H1 (cell line): Measurements from ENCODE around the gene CFAP100. TPM values are rescaled to one million over a fixed set of nuclear protein-coding genes. Genes with fewer than 3 reads are reported as not detected.
A peak's percentile ranks its signal among the peaks of the same experiment; 100 is the strongest.

ENCODE experiments used
- CTCF ChIA-PET: fragments of 300-600 bp; sonication (Branson Sonifier 250); formaldehyde crosslinking; loops from one replicate; lab custom pipeline; 2021; ENCODE audit not compliant: partially characterized antibody; lab: Charles Lee
- POLR2A ChIA-PET: fragments of 300-600 bp; sonication (Branson Sonifier 250); formaldehyde crosslinking; loops from one replicate; lab custom pipeline; 2021; ENCODE audit warnings: inconsistent platforms; ENCODE audit not compliant: partially characterized antibody; lab: Charles Lee
- DNase-seq, 2 experiments: peaks; one replicate each; pipeline versions ENCODE4 v3.0.0 to v3.0.0-alpha.2; 2010 to 2022; ENCODE audit warnings: low spot score in 2 of 2, low read depth in 1 of 2, mixed read lengths in 1 of 2
- FAIRE-seq: peaks from 2 replicates; lab custom pipeline; 2011; peaks lifted over from hg19 to GRCh38; lab: Jason Lieb, UNC
- H2AFZ ChIP-seq: 2 replicates; pipeline ENCODE4 v1.8.1; 2012; ENCODE audit warnings: low read length, inconsistent platforms
- H2AK5ac ChIP-seq: 2 replicates; pipeline ENCODE4 v1.6.1; 2013; ENCODE audit warnings: low read depth, low read length
- H2BK120ac ChIP-seq: replicated peaks from 2 replicates; pipeline ENCODE3; 2013; ENCODE audit warnings: low read depth, low read length, inconsistent platforms
- H2BK12ac ChIP-seq: 2 replicates; pipeline ENCODE4 v1.6.1; 2013; ENCODE audit warnings: low read depth, low read length
- H2BK15ac ChIP-seq: 2 replicates; pipeline ENCODE4 v1.6.1; 2013; ENCODE audit warnings: low read length
- H2BK20ac ChIP-seq: 2 replicates; pipeline ENCODE4 v1.6.1; 2013; ENCODE audit warnings: low read length
- H2BK5ac ChIP-seq: 2 replicates; pipeline ENCODE4 v1.6.1; 2013; ENCODE audit warnings: low read depth, low read length
- H3K14ac ChIP-seq: 2 replicates; pipeline ENCODE4 v1.6.1; 2013; ENCODE audit warnings: inconsistent platforms; ENCODE audit not compliant: insufficient read length
- H3K18ac ChIP-seq: 2 replicates; pipeline ENCODE4 v1.6.1; 2013; ENCODE audit warnings: low read length; ENCODE audit errors: extremely low read depth
- H3K23ac ChIP-seq: 2 replicates; pipeline ENCODE4 v1.6.1; 2013; ENCODE audit warnings: inconsistent platforms; ENCODE audit not compliant: insufficient read length
- H3K23me2 ChIP-seq: 2 replicates; pipeline ENCODE4 v1.6.1; 2013; ENCODE audit warnings: low read depth, low read length
- H3K27ac ChIP-seq: 2 replicates; pipeline ENCODE4 v1.6.1; 2011; ENCODE audit warnings: low read depth, low read length, inconsistent platforms
- H3K27me3 ChIP-seq, 4 experiments: replicated peaks in 1 of 4; 1 replicate in 1 of 4; 2 replicates in 3 of 4; pipeline versions ENCODE4 v1.6.1 to v1.8.1; 2011 to 2013; ENCODE audit warnings: low read length in 3 of 4, mild to moderate bottlenecking in 3 of 4, inconsistent platforms in 2 of 4, mixed read lengths in 2 of 4, moderate library complexity in 1 of 4; ENCODE audit not compliant: control insufficient read depth in 3 of 4, insufficient read depth in 3 of 4; ENCODE audit errors: extremely low read depth in 1 of 4
- H3K36me3 ChIP-seq, 4 experiments: 2 replicates each; pipeline versions ENCODE4 v1.6.1 to v1.8.1; 2011 to 2013; ENCODE audit warnings: mild to moderate bottlenecking in 4 of 4, low read length in 3 of 4, moderate library complexity in 2 of 4, control low read depth in 1 of 4, inconsistent platforms in 1 of 4; ENCODE audit not compliant: insufficient read depth in 4 of 4, control insufficient read depth in 2 of 4
- H3K4ac ChIP-seq: replicated peaks from 2 replicates; pipeline ENCODE3; 2013; ENCODE audit warnings: low read length, low read depth, mixed read lengths, inconsistent platforms; ENCODE audit not compliant: insufficient read length
- H3K4me1 ChIP-seq, 4 experiments: replicated peaks in 1 of 4; 1 replicate in 1 of 4; 2 replicates in 3 of 4; pipeline versions ENCODE4 v1.6.1 to v1.8.1; 2011 to 2013; ENCODE audit warnings: low read length in 3 of 4, inconsistent platforms in 2 of 4, mixed read lengths in 1 of 4; ENCODE audit not compliant: insufficient read depth in 4 of 4, control insufficient read depth in 3 of 4
- H3K4me2 ChIP-seq, 2 experiments: 2 replicates each; pipeline versions ENCODE4 v1.6.1 to v1.8.1; 2011 to 2013; ENCODE audit warnings: low read depth in 2 of 2, low read length in 2 of 2, control low read depth in 1 of 2, inconsistent platforms in 1 of 2, mild to moderate bottlenecking in 1 of 2; ENCODE audit not compliant: insufficient read depth in 1 of 2
- H3K4me3 ChIP-seq, 4 experiments: fragments of 200-600, 300-600 bp in 1 of 4; sonication (generic), shearing (Covaris generic), sonication (Bioruptor Twin) in 1 of 4; 2 replicates each; pipeline versions ENCODE4 v1.5.1 to v1.8.1; 2011 to 2016; ENCODE audit warnings: low read length in 4 of 4, low read depth in 3 of 4, control low read depth in 2 of 4, inconsistent platforms in 2 of 4, mild to moderate bottlenecking in 2 of 4, mixed read lengths in 1 of 4, moderate library complexity in 1 of 4; ENCODE audit not compliant: insufficient read depth in 2 of 4; ENCODE audit errors: extremely low read depth in 1 of 4
- H3K56ac ChIP-seq: replicated peaks from 2 replicates; pipeline ENCODE3; 2013; ENCODE audit warnings: low read depth, mild to moderate bottlenecking, mixed read lengths, low read length, inconsistent platforms; ENCODE audit not compliant: insufficient read length
- H3K79me1 ChIP-seq: 2 replicates; pipeline ENCODE4 v1.6.1; 2013; ENCODE audit warnings: low read depth, low read length, control low read depth
- H3K79me2 ChIP-seq, 2 experiments: 2 replicates each; pipeline versions ENCODE4 v1.6.1 to v1.8.1; 2012 to 2013; ENCODE audit warnings: low read length in 2 of 2, mild to moderate bottlenecking in 2 of 2, inconsistent platforms in 1 of 2; ENCODE audit not compliant: insufficient read depth in 2 of 2, control insufficient read depth in 1 of 2
- H3K9ac ChIP-seq, 4 experiments: replicated peaks in 1 of 4; 1 replicate in 1 of 4; 2 replicates in 3 of 4; pipeline versions ENCODE4 v1.6.1 to v1.8.1; 2011 to 2013; ENCODE audit warnings: low read depth in 3 of 4, low read length in 3 of 4, control low read depth in 2 of 4, mild to moderate bottlenecking in 2 of 4, moderate library complexity in 2 of 4, inconsistent platforms in 1 of 4; ENCODE audit errors: extremely low read depth in 1 of 4
- H3K9me3 ChIP-seq, 2 experiments: 2 replicates each; pipeline versions ENCODE4 v1.6.1 to v1.8.1; 2012 to 2013; ENCODE audit warnings: mild to moderate bottlenecking in 2 of 2, moderate library complexity in 2 of 2, control low read depth in 1 of 2, inconsistent platforms in 1 of 2, low read depth in 1 of 2, low read length in 1 of 2, mixed read lengths in 1 of 2; ENCODE audit not compliant: insufficient read depth in 2 of 2
- H4K20me1 ChIP-seq, 2 experiments: replicated peaks in 1 of 2; 2 replicates each; pipeline versions ENCODE3 to v1.8.1; 2011 to 2013; ENCODE audit warnings: inconsistent platforms in 2 of 2, low read length in 2 of 2, mild to moderate bottlenecking in 1 of 2; ENCODE audit not compliant: insufficient read depth in 2 of 2, control insufficient read depth in 1 of 2
- H4K5ac ChIP-seq: 2 replicates; pipeline ENCODE4 v1.6.1; 2013; ENCODE audit warnings: low read length, low read depth, mixed read lengths, inconsistent platforms; ENCODE audit not compliant: insufficient read length
- H4K8ac ChIP-seq: 2 replicates; pipeline ENCODE4 v1.8.0; 2013; ENCODE audit warnings: mild to moderate bottlenecking, moderate library complexity, low read length, inconsistent platforms; ENCODE audit not compliant: insufficient read depth; ENCODE audit errors: extremely low read depth
- H4K91ac ChIP-seq: replicated peaks from 2 replicates; pipeline ENCODE3; 2013; ENCODE audit warnings: low read length, mixed read lengths, inconsistent platforms; ENCODE audit not compliant: insufficient read length
- BACH1 ChIP-seq: IDR thresholded peaks from 2 replicates; pipeline ENCODE4 v1.6.1; 2012; ENCODE audit warnings: low read length, improper control_type of control experiment
- EGR1 ChIP-seq: IDR thresholded peaks from 2 replicates; pipeline ENCODE4 v1.6.1; 2011; ENCODE audit warnings: low read depth, low read length, borderline replicate concordance
- KDM5A ChIP-seq: fragments of 200-600 bp; IDR thresholded peaks from 2 replicates; pipeline ENCODE4 v1.7.1; 2012; ENCODE audit warnings: mild to moderate bottlenecking, low read length, inconsistent platforms, mixed read lengths
- NANOG ChIP-seq: IDR thresholded peaks from 2 replicates; pipeline ENCODE4 v1.6.1; 2011; ENCODE audit warnings: low read length, low read depth, mild to moderate bottlenecking, inconsistent platforms; ENCODE audit not compliant: insufficient read depth, poor library complexity, severe bottlenecking
- PHF8 ChIP-seq: fragments of 200-600 bp; sonication (generic); conservative IDR thresholded peaks from 2 replicates; pipeline ENCODE4 v1.7.1; 2012; ENCODE audit warnings: low read depth, mild to moderate bottlenecking, inconsistent platforms, low read length, moderate library complexity
- RNF2 ChIP-seq: fragments of 200-900, 300-1000 bp; sonication (generic); IDR thresholded peaks from 2 replicates; pipeline ENCODE4 v1.7.1; 2016; ENCODE audit warnings: borderline replicate concordance, low read depth, mild to moderate bottlenecking, antibody characterized with exemption, low read length; ENCODE audit not compliant: poor library complexity, severe bottlenecking; ENCODE audit errors: missing control alignments
- SAP30 ChIP-seq: fragments of 300-600 bp; sonication (generic); IDR thresholded peaks from 2 replicates; pipeline ENCODE4 v1.7.1; 2012; ENCODE audit warnings: low read length, moderate library complexity, mild to moderate bottlenecking, inconsistent platforms; ENCODE audit not compliant: insufficient read depth, insufficient replicate concordance
- TBP ChIP-seq: IDR thresholded peaks from 2 replicates; pipeline ENCODE4 v1.6.1; 2011; ENCODE audit warnings: low read depth, low read length, improper control_type of control experiment
- YY1 ChIP-seq: IDR thresholded peaks from 2 replicates; pipeline ENCODE4 v1.6.1; 2011; ENCODE audit warnings: low read depth, mild to moderate bottlenecking, low read length
- WGBS, 2 experiments: shearing (Covaris generic) in 1 of 2; methylation state at CpG; one replicate each; pipeline versions ENCODE4 v1.1.6 to v1.1.7; 2013 to 2015; ENCODE audit warnings: low lambda C conversion rate in 2 of 2, mixed read lengths in 2 of 2, inconsistent platforms in 1 of 2, low coverage in 1 of 2, missing lambda C conversion rate in 1 of 2; ENCODE audit not compliant: insufficient replicate concordance in 2 of 2, insufficient coverage in 1 of 2, insufficient read length in 1 of 2; ENCODE audit errors: extremely low coverage in 1 of 2, missing lambda C conversion rate in 1 of 2; 5-methylcytosine and 5-hydroxymethylcytosine counted together
- polyA plus RNA-seq, 7 experiments: library from polyadenylated mRNA; depleted of rRNA in 3 of 7; stranded (reverse) in 5 of 7; unstranded in 2 of 7; fragments of >200 nt in 5 of 7; fragments of 200-250 nt in 2 of 7; gene quantifications; 1 replicate in 5 of 7; 2 replicates in 1 of 7; 4 replicates in 1 of 7; pipeline versions ENCODE4 v1.2.1 to v1.2.3, GENCODE V29; 2011 to 2013; ENCODE audit warnings: missing spikeins in 2 of 7, mixed read lengths in 2 of 7
- total RNA-seq: library from RNA; stranded (reverse); fragmentation: NEBNext Ultra II Directional; extraction: Animal tissue kit (Norgen Biotek cat#: 25700); gene quantifications from 2 replicates; pipeline ENCODE4 v1.2.1, GENCODE V29; 2021
- TF ChIP-seq, protein P1 (sequence below): IDR thresholded peaks from 2 replicates; pipeline ENCODE4 v1.6.1; 2012; ENCODE audit warnings: low read length, inconsistent platforms

The CFAP100 gene
- total and polyA plus RNA-seq, 2 of the 8 experiments (the other 6 are each of a cell fraction or from before 2014, with no cell fraction given): 0.17 TPM; not detected in 1

GRCh38 chr3:126441256-126441880 lies 46.7 kb downstream of the CFAP100 start:
- ChIA-PET POLR2A (interaction anchor here (1.0 to 1.6 kb wide), 3 partner anchors 11 to 31 kb away, joined by 4 to 7 read pairs (median 4); no protein-coding TSS in a partner anchor), CTCF (interaction anchor here (0.8 to 2.7 kb wide), 8 partner anchors 8 to 93 kb away, joined by 3 to 8 read pairs (median 4); no protein-coding TSS in a partner anchor)
- Histone ChIP-seq H3K9ac (no peak overlapping the region), H2BK12ac (no peak overlapping the region), H3K18ac (no peak overlapping the region), H2BK20ac (no peak overlapping the region), H3K79me1 (peaks cover 3% of the 10 kb centered on the region), H3K27me3 (no peaks in the 10 kb centered on the region), H4K91ac (no peak overlapping the region), H2AFZ (no peak overlapping the region), H2BK120ac (no peak overlapping the region), H4K5ac (no peak overlapping the region), H4K20me1 (peaks cover 5 to 6% of the 10 kb centered on the region in 2 experiments), H3K56ac (no peak overlapping the region), H3K27ac (no peak overlapping the region), H3K9me3 (no peaks in the 10 kb centered on the region), H3K4ac (no peak overlapping the region), H2BK5ac (no peak overlapping the region), H3K36me3 (peaks cover 0 to 4% (median 0%) of the 10 kb centered on the region in 4 experiments; a peak in 2 of 8 replicates), H4K8ac (no peak overlapping the region; the same call in 1 of the 2 replicates), H2AK5ac (no peak overlapping the region), H2BK15ac (no peak overlapping the region), H3K14ac (no peak overlapping the region), H3K4me3 (no peak overlapping the region), H3K23me2 (0 out of 2 replicates have a peak, but pooled peaks cover 2% of the 10 kb centered on the region), H3K23ac (no peak overlapping the region), H3K79me2 (no peaks in the 10 kb centered on the region; a peak in 1 of 4 replicates), H3K4me1 (peaks cover 0 to 10% (median 3%) of the 10 kb centered on the region in 4 experiments; a peak in 4 of 7 replicates), H3K4me2 (no peak overlapping the region)
- WGBS, 2 experiments: 87% methylated on average over 20 of the region's 20 CpGs; no CpG with 5 or more reads in 1 of the 2 experiments
- FAIRE-seq (no peak), DNase-seq (peak in 1 of 2 experiments; percentile 40)
- TF ChIP-seq EGR1 (no peak), BACH1 (no peak), PHF8 (no peak), RNF2 (no peak), SAP30 (no peak), YY1 (no peak), NANOG (no peak), TBP (no peak), KDM5A (no peak)
- TF ChIP-seq, protein P1, sequence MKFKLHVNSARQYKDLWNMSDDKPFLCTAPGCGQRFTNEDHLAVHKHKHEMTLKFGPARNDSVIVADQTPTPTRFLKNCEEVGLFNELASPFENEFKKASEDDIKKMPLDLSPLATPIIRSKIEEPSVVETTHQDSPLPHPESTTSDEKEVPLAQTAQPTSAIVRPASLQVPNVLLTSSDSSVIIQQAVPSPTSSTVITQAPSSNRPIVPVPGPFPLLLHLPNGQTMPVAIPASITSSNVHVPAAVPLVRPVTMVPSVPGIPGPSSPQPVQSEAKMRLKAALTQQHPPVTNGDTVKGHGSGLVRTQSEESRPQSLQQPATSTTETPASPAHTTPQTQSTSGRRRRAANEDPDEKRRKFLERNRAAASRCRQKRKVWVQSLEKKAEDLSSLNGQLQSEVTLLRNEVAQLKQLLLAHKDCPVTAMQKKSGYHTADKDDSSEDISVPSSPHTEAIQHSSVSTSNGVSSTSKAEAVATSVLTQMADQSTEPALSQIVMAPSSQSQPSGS: no peak
